GM19239 (cell line): Measurements from ENCODE around the gene DTX3.

Source experiments
- DNase-seq: peaks from one replicate; pipeline ENCODE4 v3.0.0; 2011; ENCODE audit warnings: low spot score; ENCODE audit not compliant: insufficient read length
- FAIRE-seq: peaks from 2 replicates; lab custom pipeline; 2011; peaks lifted over from hg19 to GRCh38; lab: Jason Lieb, UNC

Gene DTX3

GRCh38 chr12:57657744-57658143 is 53.1 kb downstream of the DTX3 start:
- no peak for FAIRE-seq

GRCh38 chr12:57658890-57659289 is 54.3 kb downstream of the DTX3 start:
- DNase-seq: no peak

More at GRCh38 chr12:57657744-57658143, 53.1 kb downstream of the DTX3 start:
- DNase-seq: no peak

More at GRCh38 chr12:57658890-57659289, 54.3 kb downstream of the DTX3 start:
- FAIRE-seq: no peak
